Brain pericyte (primary cell): Measurements from ENCODE around the gene MYOF.

Source experiments
- DNase-seq: peaks from one replicate; pipeline ENCODE4 v3.0.0-alpha.2; 2012; ENCODE audit warnings: low read depth, low spot score

Gene MYOF, protein sequence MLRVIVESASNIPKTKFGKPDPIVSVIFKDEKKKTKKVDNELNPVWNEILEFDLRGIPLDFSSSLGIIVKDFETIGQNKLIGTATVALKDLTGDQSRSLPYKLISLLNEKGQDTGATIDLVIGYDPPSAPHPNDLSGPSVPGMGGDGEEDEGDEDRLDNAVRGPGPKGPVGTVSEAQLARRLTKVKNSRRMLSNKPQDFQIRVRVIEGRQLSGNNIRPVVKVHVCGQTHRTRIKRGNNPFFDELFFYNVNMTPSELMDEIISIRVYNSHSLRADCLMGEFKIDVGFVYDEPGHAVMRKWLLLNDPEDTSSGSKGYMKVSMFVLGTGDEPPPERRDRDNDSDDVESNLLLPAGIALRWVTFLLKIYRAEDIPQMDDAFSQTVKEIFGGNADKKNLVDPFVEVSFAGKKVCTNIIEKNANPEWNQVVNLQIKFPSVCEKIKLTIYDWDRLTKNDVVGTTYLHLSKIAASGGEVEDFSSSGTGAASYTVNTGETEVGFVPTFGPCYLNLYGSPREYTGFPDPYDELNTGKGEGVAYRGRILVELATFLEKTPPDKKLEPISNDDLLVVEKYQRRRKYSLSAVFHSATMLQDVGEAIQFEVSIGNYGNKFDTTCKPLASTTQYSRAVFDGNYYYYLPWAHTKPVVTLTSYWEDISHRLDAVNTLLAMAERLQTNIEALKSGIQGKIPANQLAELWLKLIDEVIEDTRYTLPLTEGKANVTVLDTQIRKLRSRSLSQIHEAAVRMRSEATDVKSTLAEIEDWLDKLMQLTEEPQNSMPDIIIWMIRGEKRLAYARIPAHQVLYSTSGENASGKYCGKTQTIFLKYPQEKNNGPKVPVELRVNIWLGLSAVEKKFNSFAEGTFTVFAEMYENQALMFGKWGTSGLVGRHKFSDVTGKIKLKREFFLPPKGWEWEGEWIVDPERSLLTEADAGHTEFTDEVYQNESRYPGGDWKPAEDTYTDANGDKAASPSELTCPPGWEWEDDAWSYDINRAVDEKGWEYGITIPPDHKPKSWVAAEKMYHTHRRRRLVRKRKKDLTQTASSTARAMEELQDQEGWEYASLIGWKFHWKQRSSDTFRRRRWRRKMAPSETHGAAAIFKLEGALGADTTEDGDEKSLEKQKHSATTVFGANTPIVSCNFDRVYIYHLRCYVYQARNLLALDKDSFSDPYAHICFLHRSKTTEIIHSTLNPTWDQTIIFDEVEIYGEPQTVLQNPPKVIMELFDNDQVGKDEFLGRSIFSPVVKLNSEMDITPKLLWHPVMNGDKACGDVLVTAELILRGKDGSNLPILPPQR (N-terminal part only)

DNA sequence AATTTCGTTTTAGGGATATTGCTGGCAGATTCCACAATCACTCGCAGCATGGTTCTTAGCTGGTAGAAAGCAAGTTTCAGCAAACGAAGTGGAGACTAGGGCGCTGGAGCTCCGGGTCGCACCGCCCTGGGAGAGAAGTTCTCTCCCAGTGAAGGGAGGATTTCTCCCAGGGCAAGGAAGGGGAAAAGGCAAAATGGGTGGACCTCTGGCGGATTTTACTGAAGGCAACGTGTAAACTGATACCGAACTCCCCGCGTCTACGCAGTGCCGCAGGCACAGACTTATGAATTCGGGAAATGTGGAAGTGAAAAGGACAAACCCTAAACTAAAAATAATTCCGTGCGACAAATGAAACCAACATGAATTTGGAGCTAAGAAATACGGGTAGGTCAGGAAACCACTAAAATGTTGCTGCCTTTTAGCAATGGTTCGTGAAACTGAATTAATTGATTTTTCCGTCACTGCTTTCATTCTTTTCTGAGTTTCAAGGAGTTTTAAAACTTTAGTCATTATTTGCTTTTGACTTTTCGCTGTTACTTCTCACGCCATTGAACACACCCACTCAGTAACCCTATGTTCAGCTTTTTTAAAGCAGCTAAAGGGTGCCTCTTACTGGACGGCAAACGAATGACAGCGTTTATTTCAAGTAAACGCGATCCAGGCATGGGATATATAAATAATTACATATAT is at the start of gene MYOF:
MYOF (minus strand) TSS at position 190 of the 690 bp plus-strand sequence; CDS start at position 50, 140 bp downstream.
- peak; percentile 67 for DNase-seq

DNA sequence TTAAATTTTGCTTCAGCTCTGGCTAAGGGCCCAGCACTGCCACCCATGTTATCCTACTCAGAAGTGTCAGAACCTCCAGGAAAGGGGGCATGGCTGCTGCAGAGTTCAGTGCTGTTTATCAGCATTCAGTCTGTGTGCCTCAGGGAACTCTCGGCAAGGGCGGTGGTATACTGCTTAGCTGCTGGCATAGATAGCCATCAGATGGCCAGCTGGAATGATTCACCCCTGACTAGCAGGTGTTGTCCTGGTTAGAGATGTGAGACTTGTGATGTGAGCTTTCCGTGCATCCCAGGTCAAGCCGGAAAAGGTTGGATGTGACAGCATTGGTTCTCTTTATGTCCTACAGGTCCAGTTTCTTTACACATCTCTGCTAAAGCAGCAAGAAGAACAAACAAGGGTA is 36.4 kb upstream of the MYOF start:
- no peak for DNase-seq

DNA sequence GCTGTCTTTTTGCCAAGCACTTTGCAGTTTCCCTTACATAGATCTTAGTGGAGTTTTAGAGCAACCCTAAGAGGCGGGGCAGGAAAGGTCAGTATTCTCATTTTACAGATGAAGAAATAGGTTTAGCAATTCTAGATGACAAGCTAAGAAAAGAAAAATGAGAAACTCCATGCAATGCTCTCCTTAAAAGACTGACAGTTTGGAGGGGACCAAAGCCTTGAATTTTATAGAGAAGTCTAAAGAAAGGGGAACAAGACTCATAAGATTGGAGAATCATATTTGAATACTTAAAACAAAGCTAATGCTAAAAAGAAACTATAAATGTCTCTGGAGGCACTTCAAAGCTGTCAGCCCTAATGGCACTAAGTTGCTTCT is 33.9 kb upstream of the MYOF start:
- no peak for DNase-seq

DNA sequence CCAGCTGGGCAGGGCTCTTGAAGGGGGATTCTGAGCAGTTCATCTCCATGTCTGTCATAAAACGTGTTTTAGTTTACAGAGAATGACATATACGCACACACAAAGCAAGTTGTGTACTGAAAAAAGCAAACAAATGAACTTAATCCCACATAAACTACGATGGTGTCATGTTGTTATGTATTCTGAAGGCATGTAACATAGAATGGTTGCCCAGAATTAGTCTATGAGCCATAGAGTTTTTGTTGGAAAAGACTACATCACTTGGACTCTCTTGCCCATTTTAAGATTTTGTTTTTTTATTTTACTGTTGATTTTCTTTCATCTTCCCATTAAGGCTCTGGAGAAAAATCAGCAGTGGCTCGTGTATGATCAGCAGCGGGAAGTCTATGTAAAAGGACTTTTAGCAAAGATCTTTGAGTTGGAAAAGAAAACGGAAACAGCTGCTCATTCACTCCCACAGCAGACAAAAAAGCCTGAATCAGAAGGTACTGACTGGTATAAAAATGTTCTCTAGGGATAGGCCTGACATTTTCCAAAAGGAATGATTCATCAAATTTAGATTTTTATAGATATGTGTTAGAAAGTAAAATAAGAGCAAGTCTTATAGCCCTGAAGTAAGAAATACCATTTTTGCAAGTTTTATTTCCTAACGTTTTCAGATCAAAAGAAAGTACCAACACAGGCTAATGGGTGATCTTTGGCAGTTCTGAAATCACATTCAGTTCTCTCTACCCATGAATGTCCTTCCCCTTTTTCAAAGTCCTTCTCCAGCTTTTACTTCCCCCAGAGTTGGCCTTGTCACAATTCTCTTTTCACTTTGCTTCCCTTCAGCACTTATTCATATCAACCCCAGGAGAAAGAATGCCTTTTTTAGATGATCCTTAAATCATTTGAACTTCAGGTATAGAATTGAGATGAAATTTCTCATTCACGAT is 33.2 kb upstream of the MYOF start:
- no peak for DNase-seq

DNA sequence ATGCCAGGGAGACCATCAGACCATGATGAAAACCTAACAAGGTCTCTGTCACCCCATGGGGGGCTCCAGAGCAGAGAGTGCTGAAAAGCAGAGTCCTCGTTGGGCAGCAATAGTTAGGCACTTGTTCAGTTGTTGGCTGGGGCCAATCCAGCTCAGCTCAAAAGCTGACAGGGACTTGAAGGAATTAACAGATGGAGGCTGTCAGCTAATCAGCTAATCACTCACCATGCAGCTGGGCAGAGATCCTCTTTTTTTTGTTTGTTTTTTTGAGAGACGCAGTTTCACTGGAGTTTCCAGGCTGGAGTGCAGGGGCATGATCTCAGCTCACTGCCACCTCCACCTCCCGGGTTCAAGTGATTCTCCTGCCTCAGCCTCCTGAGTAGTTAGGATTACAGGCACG is 32.4 kb upstream of the MYOF start:
- no peak for DNase-seq

DNA sequence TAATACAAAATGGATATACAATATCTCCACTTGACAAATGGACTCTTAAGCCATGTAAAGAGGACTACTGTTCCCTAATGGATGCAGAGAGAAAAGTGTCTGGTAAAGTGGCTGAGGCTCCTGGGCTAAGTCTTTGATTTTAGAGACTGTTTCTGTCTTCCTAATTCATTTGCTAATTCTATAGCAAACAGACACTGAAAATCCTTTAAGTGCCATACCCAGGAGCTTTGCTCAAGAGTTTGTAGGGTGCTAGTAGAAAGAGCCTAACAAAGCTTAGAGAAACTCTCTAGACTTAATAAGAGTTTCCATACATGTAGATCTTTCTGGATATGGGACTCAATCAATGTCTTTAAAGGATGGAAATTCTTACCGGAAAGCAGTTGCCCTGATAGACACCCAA is 31.0 kb upstream of the MYOF start:
- no peak for DNase-seq

DNA sequence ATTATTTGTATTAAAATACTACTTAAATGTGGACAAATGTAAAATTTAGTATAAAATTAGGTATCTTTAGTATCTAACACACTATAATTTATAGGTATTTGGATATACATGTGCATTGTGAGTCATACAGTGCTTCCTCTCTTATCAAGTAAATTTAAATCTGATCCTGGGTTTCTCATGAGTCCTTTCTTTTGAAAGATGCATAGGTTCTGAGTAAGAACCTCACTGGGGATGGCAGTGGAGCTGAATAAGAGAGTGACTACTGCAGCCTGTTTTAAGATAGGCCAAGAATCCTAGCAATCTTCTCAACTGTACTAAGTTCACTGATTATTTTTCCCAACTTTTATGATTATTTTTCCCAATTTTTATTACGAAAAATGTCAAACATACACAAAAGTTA is 30.4 kb upstream of the MYOF start:
- DNase-seq, result no peak

DNA sequence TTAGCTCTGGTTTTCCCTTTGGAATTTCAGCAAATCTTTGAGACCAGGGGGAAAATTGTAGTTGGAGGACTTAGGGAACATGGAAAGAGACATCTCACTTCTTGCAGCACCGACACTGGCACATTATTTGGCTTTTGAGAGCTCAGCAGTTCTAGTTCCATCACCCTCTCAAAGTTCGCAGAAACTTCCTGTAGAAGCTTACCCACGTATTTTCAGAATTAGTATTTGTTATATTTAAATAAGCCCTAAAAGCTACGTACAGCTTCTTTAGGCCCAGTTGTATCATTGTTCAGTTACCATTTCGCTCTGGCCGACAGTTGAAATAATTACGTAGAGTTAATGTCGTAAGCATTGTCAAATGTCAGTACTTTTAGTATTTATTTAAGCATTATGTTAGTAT is 27.7 kb upstream of the MYOF start:
- no peak for DNase-seq

DNA sequence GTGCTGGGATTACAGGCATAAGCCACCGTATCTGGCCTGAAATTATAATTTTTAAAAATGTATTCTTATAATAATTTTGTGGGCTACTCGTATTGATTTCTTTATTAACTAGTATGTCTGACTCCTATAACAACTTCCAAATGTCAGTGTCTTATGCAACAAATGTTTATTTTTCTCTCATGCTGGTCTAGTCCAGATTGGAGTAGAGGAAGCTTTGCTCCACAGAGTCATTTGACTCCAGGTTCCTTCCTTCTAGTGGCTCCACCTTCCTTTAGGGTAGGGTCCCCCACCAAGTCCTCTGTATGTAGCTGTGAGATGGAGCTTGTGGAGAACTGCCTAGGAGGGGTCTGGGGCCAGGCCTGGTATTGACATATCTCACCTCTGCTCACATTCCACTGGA is 22.9 kb upstream of the MYOF start:
- no peak for DNase-seq

DNA sequence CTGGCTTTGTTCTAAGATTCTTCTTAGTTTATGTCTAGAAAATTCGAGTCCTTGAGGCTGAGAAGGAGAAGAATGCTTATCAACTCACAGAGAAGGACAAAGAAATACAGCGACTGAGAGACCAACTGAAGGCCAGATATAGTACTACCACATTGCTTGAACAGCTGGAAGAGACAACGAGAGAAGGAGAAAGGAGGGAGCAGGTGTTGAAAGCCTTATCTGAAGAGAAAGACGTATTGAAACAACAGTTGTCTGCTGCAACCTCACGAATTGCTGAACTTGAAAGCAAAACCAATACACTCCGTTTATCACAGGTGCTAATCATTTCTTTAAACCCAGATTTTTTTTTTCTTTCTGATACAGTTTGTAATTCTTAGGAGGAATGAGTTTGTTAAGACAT is 20.9 kb upstream of the MYOF start:
- no peak for DNase-seq

DNA sequence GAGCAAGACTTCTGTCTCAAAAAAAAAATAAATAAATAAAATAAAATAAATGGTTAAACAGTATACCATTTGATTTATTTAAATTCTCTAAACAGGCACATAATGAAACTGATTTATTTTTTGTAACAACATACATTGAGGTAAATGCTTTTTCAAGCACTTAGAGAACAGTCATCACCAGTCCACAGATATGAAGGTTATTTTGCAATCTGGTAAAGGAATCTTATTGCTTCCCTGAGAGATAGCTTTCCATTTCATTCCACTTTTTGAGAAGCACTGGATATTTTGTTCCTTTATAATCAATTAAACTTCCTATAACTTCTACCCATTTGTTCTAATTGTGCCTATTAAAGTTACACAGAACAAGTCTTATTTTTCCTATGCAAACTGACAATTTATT is 19.5 kb upstream of the MYOF start:
- DNase-seq, result no peak

DNA sequence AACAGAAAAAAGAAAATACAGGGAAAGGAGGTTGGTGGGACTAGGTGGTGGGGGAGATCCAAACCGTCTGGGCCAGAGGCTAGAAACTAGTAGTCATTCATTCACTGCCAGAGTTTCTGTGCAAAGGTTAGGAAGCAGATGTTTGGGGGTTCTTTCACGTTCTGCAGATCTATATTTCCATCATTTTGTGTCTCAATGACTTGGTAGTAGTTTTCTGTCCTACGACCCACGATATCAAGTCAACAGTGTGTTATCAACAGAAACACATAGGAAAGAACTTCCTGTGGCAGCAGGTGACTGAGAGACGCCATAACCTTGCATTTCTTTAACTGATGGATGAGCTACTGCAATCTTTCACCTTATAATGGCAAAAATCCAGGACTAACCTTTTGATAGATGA is 16.0 kb upstream of the MYOF start:
- DNase-seq, result no peak

DNA sequence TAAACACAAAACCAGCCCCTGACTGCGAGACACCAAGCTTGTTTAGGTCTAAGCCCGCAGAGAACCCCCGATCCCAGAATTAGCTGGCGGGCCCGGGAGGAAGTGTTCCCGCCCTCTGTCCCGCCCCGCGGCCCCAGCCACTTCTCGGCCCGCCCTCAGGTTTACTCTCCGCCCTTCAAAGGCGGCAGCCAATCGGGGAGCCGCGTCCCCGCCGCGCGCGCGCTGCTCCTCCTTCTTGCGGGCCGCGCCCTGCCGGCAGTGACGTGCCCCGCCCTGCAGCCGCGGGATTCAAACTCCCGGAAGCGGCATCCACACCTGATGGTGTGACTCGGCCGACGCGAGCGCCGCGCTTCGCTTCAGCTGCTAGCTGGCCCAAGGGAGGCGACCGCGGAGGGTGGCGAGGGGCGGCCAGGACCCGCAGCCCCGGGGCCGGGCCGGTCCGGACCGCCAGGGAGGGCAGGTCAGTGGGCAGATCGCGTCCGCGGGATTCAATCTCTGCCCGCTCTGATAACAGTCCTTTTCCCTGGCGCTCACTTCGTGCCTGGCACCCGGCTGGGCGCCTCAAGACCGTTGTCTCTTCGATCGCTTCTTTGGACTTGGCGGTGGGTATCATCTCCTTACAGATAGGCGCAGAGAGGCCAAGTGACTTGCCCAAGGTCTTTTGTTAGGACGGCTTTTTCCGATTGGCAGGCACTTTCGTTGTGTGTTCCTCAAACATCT is 14.3 kb upstream of the MYOF start, which contains the start of gene CEP55:
CEP55 (plus strand) TSS at position 291 of the 720 bp plus-strand sequence. CDS start 3,440 bp downstream, outside the sequence.
- peak; percentile 60 for DNase-seq

DNA sequence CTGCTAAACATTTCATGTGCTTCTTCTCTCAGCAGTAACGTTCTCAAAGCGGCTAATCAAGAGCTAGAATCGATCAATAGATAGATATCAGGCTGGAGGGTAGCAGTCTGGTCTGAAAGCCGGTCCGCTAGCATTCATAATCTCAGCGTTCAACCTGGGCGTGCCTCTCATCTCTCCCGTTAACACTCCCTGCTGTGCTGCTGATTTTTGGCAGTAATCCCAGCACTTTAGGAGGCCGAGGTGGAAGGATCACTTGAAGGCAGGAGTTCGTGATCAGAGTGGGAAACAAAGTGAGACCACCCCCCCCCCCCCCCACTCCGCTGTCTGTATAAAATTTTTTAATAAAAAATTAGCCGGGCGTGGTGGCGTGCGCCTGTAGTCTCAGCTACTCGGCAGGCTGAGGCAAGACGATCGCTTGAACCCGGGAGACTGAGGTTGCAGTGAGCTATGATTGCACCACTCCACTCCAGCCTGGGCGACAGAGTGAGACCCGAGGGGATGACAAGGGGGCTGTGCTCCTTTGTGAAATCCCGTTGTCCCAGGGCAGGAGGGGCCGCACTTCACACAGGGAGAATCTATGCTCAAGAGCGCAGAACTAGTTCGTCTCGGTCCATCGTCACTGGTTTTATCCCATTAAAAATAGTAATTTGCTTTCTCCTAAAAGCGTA is 13.7 kb upstream of the MYOF start:
- no peak for DNase-seq

DNA sequence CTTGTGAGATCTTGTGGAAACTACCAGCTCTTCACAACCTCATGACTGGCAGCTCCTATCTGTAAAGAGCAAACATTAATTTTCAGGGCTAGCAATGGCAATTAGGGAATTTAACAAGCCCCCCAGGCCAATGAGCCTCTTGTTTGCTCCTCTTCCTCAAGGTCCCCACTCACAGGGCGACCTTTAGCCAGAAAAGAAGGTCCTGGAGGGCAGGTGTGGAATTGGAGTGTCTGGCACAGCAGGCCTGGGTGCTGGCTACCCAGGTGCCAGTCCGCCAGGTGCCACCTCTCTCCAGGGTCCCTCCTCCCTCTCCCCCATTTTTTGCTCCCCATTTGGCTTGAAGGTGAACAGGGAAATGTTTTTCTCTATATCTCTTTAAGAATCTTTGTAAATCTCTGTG is 12.4 kb upstream of the MYOF start:
- no peak for DNase-seq

DNA sequence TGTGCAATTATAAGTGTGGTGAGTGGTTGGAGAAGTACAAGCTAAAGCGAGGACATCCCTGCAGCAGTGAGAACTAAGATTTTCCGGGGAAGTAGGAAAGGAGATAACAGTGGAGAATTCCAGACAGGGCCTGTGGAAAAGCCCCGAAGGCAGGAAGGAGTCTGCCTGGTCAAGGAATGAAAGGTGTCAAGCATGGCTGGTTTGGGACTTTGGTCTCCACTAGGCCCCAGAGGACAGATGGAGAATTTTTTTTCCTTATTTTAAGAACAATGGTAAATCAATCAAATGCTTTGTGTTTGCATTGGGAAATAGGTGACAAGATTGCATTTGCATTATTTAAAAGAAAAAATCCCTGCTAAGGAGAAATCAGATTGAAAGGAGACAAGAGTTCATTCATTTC is 11.0 kb upstream of the MYOF start:
- no peak for DNase-seq

DNA sequence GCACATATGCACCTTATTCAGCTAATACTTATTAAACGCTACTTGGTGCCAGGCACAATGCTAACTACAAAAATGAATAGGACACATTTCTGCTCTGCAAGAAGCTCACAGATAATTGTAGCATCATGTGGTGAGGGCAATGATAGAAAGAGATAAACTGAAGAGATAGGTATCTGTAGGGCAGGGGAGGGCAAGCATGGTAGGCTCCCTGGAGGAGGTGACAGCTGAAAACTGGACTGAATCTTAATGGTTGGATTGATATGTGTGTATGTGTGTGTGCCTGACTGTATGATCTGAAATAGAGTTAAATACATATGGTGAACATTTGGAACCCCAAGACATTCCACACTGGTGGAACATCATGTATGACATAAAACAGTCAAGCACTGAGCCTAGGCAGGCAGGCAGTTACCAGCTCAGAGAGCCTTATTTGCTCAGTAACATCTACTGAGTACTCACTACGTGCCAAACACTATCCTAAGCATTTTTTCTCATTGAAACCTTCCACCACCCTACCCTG is 9.5 kb upstream of the MYOF start:
- no peak for DNase-seq

DNA sequence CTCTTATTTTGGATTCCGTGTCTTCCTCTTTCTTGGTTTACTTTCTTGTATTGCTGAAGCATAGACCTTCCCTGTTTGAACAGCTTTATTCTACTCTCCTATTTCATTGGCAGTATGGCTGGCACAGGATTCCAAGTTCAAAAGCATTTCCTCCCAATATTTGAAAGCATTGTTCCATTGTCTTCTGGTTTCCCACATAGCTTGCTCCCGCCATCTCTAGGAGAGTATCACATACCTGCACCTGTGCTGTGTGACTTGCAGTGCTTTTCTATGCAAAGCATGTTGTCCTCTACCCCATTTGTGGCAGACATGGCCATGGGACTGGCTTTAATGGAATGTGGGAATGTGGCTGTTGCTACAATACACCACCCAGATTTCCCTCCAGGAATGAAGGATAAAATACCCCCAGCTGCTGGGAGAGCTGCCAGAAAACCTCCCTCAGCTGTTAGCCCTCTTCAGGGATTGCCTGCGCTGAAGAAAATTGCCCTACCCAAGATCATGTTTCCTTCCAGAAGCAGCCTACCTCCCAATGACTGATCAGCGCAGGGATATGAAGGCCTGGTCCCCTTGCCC is 6.9 kb upstream of the MYOF start:
- no peak for DNase-seq
